Fibroblast of villous mesenchyme (primary cell): ENCODE data around the gene ILK. TPM values are rescaled to one million over a fixed set of nuclear protein-coding genes. Genes with fewer than 3 reads are reported as not detected.

Experiments used
- DNase-seq: peaks from one replicate; pipeline ENCODE4 v3.0.0-alpha.2; 2010; ENCODE audit warnings: low read depth
- H3K4me3 ChIP-seq: 2 replicates; pipeline ENCODE4 v1.5.1; 2011; ENCODE audit warnings: low read depth, mild to moderate bottlenecking, low read length
- CTCF ChIP-seq: IDR thresholded peaks from 2 replicates; pipeline ENCODE4 v1.5.1; 2012; ENCODE audit warnings: low read depth, mild to moderate bottlenecking, low read length; ENCODE audit not compliant: insufficient read depth
- total RNA-seq: library from RNA; depleted of rRNA; stranded (reverse); fragments of >200 nt; gene quantifications from 2 replicates; pipeline ENCODE4 v1.2.3, GENCODE V29; 2012

Gene ILK
- total RNA-seq, 1 donor = 323 TPM

GRCh38 chr11:6656936-6657335 is 53.4 kb downstream of the ILK start:
- no peak overlapping the region for H3K4me3 ChIP-seq
- no peak for DNase-seq
- TF ChIP-seq CTCF = no peak

DNA sequence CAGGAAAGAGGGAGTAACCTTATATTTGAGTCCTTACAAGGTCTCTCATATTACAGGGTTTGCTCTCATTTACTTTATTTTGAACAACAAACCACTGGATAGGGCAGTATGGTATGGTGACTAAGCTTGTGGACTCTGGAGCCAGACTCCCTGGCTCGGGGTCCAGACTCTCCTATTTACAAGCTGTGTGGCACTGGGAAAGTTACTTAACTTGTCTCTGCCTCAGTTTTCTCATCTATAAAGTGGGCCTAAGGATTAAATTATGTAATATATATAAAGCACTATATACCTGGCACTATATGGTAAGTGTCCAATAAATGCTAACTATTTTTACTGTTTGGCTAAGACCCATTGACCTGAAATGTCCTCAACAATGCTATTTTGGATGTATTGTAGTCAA is 53.8 kb downstream of the ILK start:
- no peak for TF ChIP-seq CTCF
- H3K4me3 ChIP-seq = no peak overlapping the region
- DNase-seq = no peak

DNA sequence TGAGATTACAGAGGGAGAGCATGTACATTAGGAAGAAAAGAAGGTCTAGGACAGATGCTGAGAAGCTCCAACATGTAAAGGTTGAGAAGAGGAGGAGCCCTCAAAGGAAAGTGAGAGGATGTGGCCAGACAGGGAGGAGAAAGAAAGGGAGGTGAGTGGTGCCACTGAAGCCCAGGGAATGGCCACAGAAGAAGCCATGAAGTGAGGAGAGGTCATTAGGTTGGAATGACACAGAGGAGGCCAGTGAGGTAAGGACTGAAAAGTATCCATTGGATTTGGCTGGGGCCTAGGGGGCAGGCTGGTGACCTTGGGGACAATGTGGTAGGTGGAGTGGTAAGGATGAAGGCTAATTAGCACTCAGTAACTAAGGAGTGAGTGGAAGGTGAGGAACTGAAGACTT is 55.1 kb downstream of the ILK start:
- H3K4me3 ChIP-seq = no peak overlapping the region
- no peak for TF ChIP-seq CTCF
- no peak for DNase-seq

Other genes starting within 250 kb of the ILK start
- 35.0 and 37.7 TPM in 2 replicates for gene SMPD1, start 213.3 kb upstream of the ILK start, total RNA-seq
- 35.4 and 42.2 TPM in 2 replicates for gene APBB1, start 184.7 kb upstream of the ILK start, total RNA-seq
- gene HPX, start 162.8 kb upstream of the ILK start, total RNA-seq = under 0.01 TPM in 1 of 2 replicates, not detected in the other
- 22.0 and 23.5 TPM in 2 replicates for gene TRIM3, start 129.8 kb upstream of the ILK start, total RNA-seq
- gene ARFIP2, start 122.4 kb upstream of the ILK start, total RNA-seq = 61.2 and 66.9 TPM in 2 replicates
- gene TIMM10B, start 122.3 kb upstream of the ILK start, total RNA-seq = 44.1 and 49.7 TPM in 2 replicates
- gene DNHD1, start 106.5 kb upstream of the ILK start, total RNA-seq = 6.1 and 7.3 TPM in 2 replicates
- gene RRP8, start 158 bp upstream of the ILK start, total RNA-seq = 8.7 and 13.4 TPM in 2 replicates
- 28.0 and 28.9 TPM in 2 replicates for gene TAF10, start 8.4 kb downstream of the ILK start, total RNA-seq
- gene TPP1, start 15.6 kb downstream of the ILK start, total RNA-seq = 98.4 and 110 TPM in 2 replicates
- gene DCHS1, start 52.0 kb downstream of the ILK start, total RNA-seq = 33.7 and 63.8 TPM in 2 replicates
- gene MRPL17, start 79.6 kb downstream of the ILK start, total RNA-seq = 58.6 and 70.0 TPM in 2 replicates
- under 0.01 and 0.32 TPM in 2 replicates for gene OR2AG2, start 168.2 kb downstream of the ILK start, total RNA-seq
- not detected in 2 replicates for gene OR2AG1, start 179.2 kb downstream of the ILK start, total RNA-seq
- 0.32 and 0.43 TPM in 2 replicates for gene OR6A2, start 195.9 kb downstream of the ILK start, total RNA-seq
- gene OR10A5, start 241.9 kb downstream of the ILK start, total RNA-seq = not detected in 2 replicates